Keratinocyte (primary cell): ENCODE data around the gene PPP1R18. TPM values are rescaled to one million over a fixed set of nuclear protein-coding genes. Genes with fewer than 3 reads are reported as not detected.

ENCODE experiments used
- DNase-seq: peaks from one replicate; pipeline ENCODE4 v3.0.0-alpha.2; 2011; ENCODE audit warnings: low read depth, missing footprints, low spot score
- FAIRE-seq: peaks from 2 replicates; lab custom pipeline; 2011; peaks lifted over from hg19 to GRCh38; lab: Jason Lieb, UNC
- H2AFZ ChIP-seq: 2 replicates; pipeline ENCODE4 v1.6.0; 2012; ENCODE audit warnings: low read length, control low read depth, inconsistent platforms; ENCODE audit not compliant: control insufficient read depth
- H3K27ac ChIP-seq: 2 replicates; pipeline ENCODE4 v1.5.1; 2011; ENCODE audit warnings: low read length; ENCODE audit not compliant: control insufficient read depth, insufficient read depth
- H3K27me3 ChIP-seq: 3 replicates; pipeline ENCODE4 v1.6.0; 2011; ENCODE audit warnings: low read length; ENCODE audit not compliant: control insufficient read depth, insufficient read depth; ENCODE audit errors: extremely low read depth
- H3K36me3 ChIP-seq, 2 experiments: 2 replicates in 1 of 2; 3 replicates in 1 of 2; pipeline ENCODE4 v1.5.1; 2011; ENCODE audit warnings: low read length in 2 of 2, mild to moderate bottlenecking in 1 of 2; ENCODE audit not compliant: control insufficient read depth in 2 of 2, insufficient read depth in 2 of 2; ENCODE audit errors: extremely low read depth in 1 of 2
- H3K4me1 ChIP-seq: 3 replicates; pipeline ENCODE4 v1.5.1; 2011; ENCODE audit warnings: low read length; ENCODE audit not compliant: control insufficient read depth, insufficient read depth; ENCODE audit errors: extremely low read depth
- H3K4me2 ChIP-seq: 3 replicates; pipeline ENCODE4 v1.6.0; 2011; ENCODE audit warnings: low read depth, low read length; ENCODE audit not compliant: control insufficient read depth, insufficient read depth; ENCODE audit errors: extremely low read depth
- H3K4me3 ChIP-seq, 3 experiments: fragments of 200-600 bp in 1 of 3; sonication (generic) in 1 of 3; 2 replicates in 2 of 3; 3 replicates in 1 of 3; pipeline ENCODE4 v1.5.1; 2011 to 2016; ENCODE audit warnings: low read length in 3 of 3, mild to moderate bottlenecking in 3 of 3, control low read depth in 2 of 3, inconsistent platforms in 1 of 3, low read depth in 1 of 3, mixed read lengths in 1 of 3, mixed run types in 1 of 3, moderate library complexity in 1 of 3; ENCODE audit not compliant: control insufficient read depth in 2 of 3, insufficient read depth in 2 of 3; ENCODE audit errors: extremely low read depth in 1 of 3
- H3K79me2 ChIP-seq: 2 replicates; pipeline ENCODE4 v1.6.0; 2012; ENCODE audit warnings: low read length; ENCODE audit not compliant: control insufficient read depth, insufficient read depth
- H3K9ac ChIP-seq: 3 replicates; pipeline ENCODE4 v1.6.0; 2011; ENCODE audit warnings: low read length; ENCODE audit not compliant: control insufficient read depth, insufficient read depth; ENCODE audit errors: extremely low read depth
- H3K9me1 ChIP-seq: 3 replicates; pipeline ENCODE4 v1.6.0; 2011; ENCODE audit warnings: low read length; ENCODE audit not compliant: control insufficient read depth, insufficient read depth; ENCODE audit errors: extremely low read depth
- H3K9me3 ChIP-seq: 2 replicates; pipeline ENCODE4 v1.5.1; 2012; ENCODE audit warnings: low read depth, low read length; ENCODE audit not compliant: control insufficient read depth
- H4K20me1 ChIP-seq: 3 replicates; pipeline ENCODE4 v1.6.0; 2011; ENCODE audit warnings: low read length; ENCODE audit not compliant: control insufficient read depth, insufficient read depth; ENCODE audit errors: extremely low read depth
- EZH2 ChIP-seq: IDR thresholded peaks from one replicate; pipeline ENCODE4 v1.6.1; 2012; ENCODE audit warnings: inconsistent platforms, mild to moderate bottlenecking, low read length, moderate library complexity
- dilution Hi-C: fragments of 300-500 bp; cut with MboI; formaldehyde crosslinking; loops from one replicate; pipeline ENCODE4 v1.7.0; 2020; ENCODE audit warnings: low sequenced_read_pairs; ENCODE audit not compliant: extremely low pct_ligation_motif_present
- polyA plus RNA-seq, 5 experiments: library from polyadenylated mRNA; depleted of rRNA in 3 of 5; stranded (reverse) in 3 of 5; stranded (forward) in 1 of 5; unstranded in 1 of 5; fragments of >200 nt; gene quantifications; 1 replicate in 1 of 5; 2 replicates in 3 of 5; 3 replicates in 1 of 5; pipeline versions ENCODE4 v1.2.1 to v1.2.3, GENCODE V29; 2011 to 2012; ENCODE audit warnings: missing spikeins in 2 of 5, low read depth in 1 of 5, low replicate concordance in 1 of 5
- TF ChIP-seq, protein P1 (sequence below), 3 experiments: IDR thresholded peaks in 1 of 3; conservative IDR thresholded peaks in 1 of 3; optimal IDR thresholded peaks in 1 of 3; 2 replicates in 2 of 3; 3 replicates in 1 of 3; pipeline versions ENCODE3 to v1.5.1; 2011; ENCODE audit warnings: low read length in 3 of 3, mild to moderate bottlenecking in 3 of 3, moderate library complexity in 2 of 3, control low read depth in 1 of 3, inconsistent platforms in 1 of 3; ENCODE audit not compliant: insufficient read depth in 2 of 3; ENCODE audit errors: extremely low read depth in 1 of 3

The PPP1R18 gene
- polyA plus RNA-seq, 1 donor (not counting 4 experiments of a cell fraction or from before 2014, with no cell fraction given), result 88.9 TPM

DNA sequence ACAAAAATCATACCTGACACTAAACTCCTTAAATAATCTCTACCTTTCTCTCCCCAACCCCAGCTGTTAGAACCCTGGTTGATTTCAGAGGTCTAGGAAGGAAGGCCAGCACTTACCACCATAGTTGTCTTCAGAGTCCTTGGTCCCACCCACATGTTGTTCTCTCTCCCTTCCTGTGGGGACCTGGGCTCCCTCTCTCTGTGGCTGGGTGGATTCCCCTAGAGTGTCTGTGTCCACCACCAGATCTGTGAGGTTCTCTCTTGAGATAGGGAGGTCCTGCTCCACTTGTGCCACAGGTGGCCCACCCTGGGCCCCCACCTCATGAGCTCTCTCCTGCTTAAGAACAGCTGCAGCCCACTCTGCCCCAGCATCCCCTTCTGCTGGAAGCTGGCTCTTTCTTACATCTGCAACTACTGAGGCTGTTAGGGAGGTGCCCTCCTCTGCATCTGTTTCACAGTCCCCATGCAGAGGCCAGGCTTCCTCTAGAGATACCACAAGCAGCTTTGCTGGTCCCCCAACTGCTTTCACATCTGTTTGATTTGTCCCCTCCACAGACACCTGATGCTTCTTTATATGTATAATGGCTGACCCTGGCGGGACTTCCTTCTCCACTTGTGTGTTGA is 25.4 kb upstream of the PPP1R18 start:
- no peaks in the 10 kb centered on the region for H3K9me1 ChIP-seq
- H3K27ac ChIP-seq, result no peak overlapping the region
- FAIRE-seq, result no peak
- H2AFZ ChIP-seq, result no peak overlapping the region
- H3K79me2 ChIP-seq, result peaks cover 4% of the 10 kb centered on the region
- no peak overlapping the region for H3K9ac ChIP-seq
- dilution Hi-C loops, result no loop called here
- no peaks in the 10 kb centered on the region for H3K9me3 ChIP-seq
- DNase-seq, result no peak
- TF ChIP-seq, protein P1, sequence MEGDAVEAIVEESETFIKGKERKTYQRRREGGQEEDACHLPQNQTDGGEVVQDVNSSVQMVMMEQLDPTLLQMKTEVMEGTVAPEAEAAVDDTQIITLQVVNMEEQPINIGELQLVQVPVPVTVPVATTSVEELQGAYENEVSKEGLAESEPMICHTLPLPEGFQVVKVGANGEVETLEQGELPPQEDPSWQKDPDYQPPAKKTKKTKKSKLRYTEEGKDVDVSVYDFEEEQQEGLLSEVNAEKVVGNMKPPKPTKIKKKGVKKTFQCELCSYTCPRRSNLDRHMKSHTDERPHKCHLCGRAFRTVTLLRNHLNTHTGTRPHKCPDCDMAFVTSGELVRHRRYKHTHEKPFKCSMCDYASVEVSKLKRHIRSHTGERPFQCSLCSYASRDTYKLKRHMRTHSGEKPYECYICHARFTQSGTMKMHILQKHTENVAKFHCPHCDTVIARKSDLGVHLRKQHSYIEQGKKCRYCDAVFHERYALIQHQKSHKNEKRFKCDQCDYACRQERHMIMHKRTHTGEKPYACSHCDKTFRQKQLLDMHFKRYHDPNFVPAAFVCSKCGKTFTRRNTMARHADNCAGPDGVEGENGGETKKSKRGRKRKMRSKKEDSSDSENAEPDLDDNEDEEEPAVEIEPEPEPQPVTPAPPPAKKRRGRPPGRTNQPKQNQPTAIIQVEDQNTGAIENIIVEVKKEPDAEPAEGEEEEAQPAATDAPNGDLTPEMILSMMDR (optimal IDR thresholded peaks at IDR 0.05 in 1 of 3, IDR thresholded peaks at IDR 0.05 in 1 of 3, conservative IDR thresholded peaks at IDR 0.05 in 1 of 3; ENCODE audit: extremely low read depth in 1 of 3, insufficient read depth in 2 of 3, low read length in 3 of 3), result no peak
- TF ChIP-seq EZH2, result no peak
- peaks cover 15 to 25% of the 10 kb centered on the region in 2 experiments for H3K36me3 ChIP-seq
- no peak overlapping the region for H3K4me2 ChIP-seq
- H3K4me1 ChIP-seq, result peaks cover 15% of the 10 kb centered on the region
- no peaks in the 10 kb centered on the region for H3K27me3 ChIP-seq
- H4K20me1 ChIP-seq, result no peaks in the 10 kb centered on the region
- H3K4me3 ChIP-seq, result no peak overlapping the region

DNA sequence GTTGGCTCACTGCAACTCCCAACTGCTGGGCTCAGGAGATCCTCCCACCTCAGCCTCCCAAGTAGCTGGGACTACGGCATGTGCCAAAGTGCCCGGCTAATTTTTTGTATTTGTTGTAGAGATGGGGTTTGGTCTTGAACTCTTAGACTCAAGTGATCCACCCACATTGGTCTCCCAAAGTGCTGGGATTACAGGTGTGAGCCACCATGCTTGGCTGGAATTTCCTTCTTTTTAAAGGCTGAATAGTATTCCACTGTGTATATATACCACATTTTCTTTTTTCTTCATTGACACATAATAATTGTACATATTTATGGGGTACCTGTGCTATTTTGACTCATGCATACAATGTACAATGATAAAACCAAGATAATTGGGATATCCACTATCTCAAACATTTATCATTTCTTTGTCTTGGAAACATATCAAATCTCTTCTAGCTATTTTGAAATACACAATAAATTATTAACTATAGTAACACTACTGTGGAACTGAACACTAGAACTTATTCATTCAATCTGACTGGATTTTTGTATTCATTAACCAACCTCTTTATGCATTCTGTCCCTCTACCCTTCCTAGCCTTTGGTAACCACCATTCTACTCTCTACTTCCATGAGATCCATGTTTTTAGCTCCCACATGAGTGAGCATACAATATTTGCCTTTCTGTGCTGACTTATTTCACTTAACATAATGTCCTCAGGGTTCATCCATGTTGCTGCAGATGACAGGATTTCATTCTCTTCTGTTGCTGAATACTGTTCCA is 22.8 kb upstream of the PPP1R18 start:
- no peaks in the 10 kb centered on the region for H4K20me1 ChIP-seq
- no peaks in the 10 kb centered on the region for H3K9me1 ChIP-seq
- H3K27ac ChIP-seq, result no peak overlapping the region
- TF ChIP-seq EZH2, result no peak
- TF ChIP-seq, protein P1 (optimal IDR thresholded peaks at IDR 0.05 in 1 of 3, IDR thresholded peaks at IDR 0.05 in 1 of 3, conservative IDR thresholded peaks at IDR 0.05 in 1 of 3; ENCODE audit: extremely low read depth in 1 of 3, insufficient read depth in 2 of 3, low read length in 3 of 3), result no peak
- peaks cover 15 to 25% of the 10 kb centered on the region in 2 experiments for H3K36me3 ChIP-seq
- no peaks in the 10 kb centered on the region for H3K9me3 ChIP-seq
- H3K4me2 ChIP-seq, result no peak overlapping the region
- dilution Hi-C loops, result no loop called here
- DNase-seq (no peak), FAIRE-seq (no peak)
- H3K79me2 ChIP-seq, result no peaks in the 10 kb centered on the region
- H3K4me1 ChIP-seq, result peaks cover 11% of the 10 kb centered on the region
- H3K9ac ChIP-seq, result no peak overlapping the region
- no peak overlapping the region for H2AFZ ChIP-seq
- no peak overlapping the region for H3K4me3 ChIP-seq
- no peaks in the 10 kb centered on the region for H3K27me3 ChIP-seq
